H54 (cell line): ENCODE results near the gene ERC2.
A peak's percentile ranks its signal among the peaks of the same experiment; 100 is the strongest.

Source experiments
- DNase-seq: peaks from one replicate; pipeline ENCODE4 v3.0.0; 2011; ENCODE audit warnings: low spot score, mixed read lengths; ENCODE audit not compliant: insufficient read length
- FAIRE-seq: peaks from 3 replicates; lab custom pipeline; 2011; peaks lifted over from hg19 to GRCh38; lab: Jason Lieb, UNC
- POLR2A ChIP-seq: IDR thresholded peaks from 2 replicates; pipeline ENCODE4 v1.6.1; 2011; ENCODE audit warnings: low read depth, mild to moderate bottlenecking, low read length

Gene ERC2

DNA sequence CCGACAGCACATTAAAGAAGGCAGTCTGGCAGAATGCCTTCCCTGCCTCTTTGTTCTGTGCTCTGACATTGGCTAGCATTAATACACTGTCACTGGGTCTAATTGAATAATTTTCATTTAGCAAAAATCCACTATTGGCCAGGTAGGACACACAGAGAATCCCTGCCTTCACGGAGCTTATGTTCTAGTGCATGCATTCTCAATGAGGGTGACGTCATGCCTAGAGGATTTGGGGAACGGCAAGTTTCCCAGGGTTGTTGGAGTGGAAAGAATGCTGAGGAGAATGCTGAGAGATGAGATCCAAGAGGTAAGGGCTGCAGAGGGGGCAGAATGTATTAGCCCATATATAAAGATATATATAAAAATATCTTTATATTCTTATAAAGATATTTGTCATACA is 284.7 kb downstream of the ERC2 start:
- FAIRE-seq (no peak), DNase-seq (no peak)
- TF ChIP-seq POLR2A = no peak

DNA sequence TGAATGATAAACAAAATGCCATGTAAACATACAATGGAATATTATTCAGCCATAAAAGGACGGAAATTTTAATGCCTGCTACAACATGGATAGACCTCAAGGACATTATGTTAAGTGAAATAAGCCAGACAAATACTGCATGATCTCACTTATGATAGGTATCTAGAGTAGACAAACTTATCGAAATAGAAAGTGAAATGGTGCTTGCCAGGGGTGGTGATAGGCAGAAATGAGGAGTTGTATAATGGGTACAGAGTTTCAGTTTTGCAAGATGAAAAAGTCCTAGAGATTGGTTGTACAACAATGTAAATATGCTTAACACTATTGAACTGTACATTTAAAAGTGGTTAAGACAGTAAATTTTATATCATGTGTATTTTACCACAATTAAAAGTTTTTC is 287.8 kb downstream of the ERC2 start:
- no peak for TF ChIP-seq POLR2A
- no peak for FAIRE-seq
- DNase-seq = no peak

DNA sequence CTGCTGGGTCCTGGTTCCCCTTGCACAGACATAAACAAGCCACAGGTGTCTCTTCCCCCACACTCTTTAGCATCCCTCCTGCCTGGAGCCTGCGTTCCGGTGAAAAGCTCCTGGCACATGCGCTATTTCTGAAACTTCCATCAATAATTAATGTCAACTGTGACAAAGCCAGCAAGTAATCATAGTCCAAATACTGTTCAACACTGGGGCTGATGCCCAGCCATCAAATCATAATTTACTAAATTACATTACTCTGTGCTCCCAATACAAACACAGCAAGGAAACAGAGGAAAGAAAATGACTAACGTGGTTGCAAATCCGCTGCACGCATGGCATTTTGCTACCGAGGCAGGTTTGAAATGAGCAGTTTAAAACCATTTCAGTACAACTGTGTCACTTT is 294.7 kb downstream of the ERC2 start:
- FAIRE-seq (no peak), DNase-seq (no peak)
- TF ChIP-seq POLR2A = no peak

DNA sequence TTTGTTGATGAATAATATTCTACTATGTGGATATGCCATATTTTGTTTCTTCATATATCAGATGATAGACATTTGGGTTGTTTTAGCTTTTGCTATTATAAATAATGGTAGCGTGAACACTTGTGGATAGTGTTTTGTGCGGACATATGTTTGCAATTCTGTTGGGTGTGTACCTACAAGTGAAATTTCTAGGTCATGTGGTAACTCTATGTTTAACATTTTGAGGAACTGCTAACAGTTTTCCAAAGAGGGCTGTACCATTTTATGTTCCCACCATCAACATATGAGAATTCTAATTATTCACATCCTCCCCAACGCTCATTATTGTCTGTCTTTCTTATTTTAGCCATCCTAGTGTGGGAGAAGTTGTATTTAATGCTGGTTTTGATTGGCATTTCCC is 303.8 kb downstream of the ERC2 start:
- no peak for DNase-seq
- FAIRE-seq = no peak
- TF ChIP-seq POLR2A = no peak

DNA sequence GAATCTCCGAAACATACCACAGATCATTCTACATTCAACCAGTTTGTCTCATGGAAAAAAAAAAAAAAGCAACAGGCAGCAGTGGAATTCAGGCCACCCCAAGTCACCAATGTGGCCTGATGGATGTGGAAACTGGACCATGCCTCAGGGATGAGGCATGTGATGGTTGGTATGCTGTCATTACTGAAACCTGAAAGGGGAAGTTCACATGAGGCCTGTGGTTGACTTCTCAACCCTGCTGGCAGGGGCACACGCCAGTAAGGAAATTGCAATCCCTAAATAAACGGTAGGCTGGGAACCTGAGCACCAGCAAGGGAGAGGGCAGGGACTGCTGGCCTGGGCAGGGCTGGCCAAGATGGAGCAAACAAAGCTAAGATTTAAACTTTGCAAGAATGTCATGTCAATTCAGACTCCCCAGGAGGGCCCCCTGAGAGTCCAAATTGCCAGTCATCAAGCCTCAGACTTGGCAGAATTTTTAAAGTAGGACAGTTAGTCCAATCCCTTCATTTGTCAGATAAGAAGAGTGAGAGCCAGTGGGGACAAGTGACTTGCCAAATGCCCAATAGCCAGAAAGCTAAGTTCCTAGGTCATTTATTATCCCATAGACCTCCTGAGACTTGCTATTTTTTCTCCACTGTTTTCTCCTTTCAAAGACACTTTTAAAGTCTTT is 310.4 kb downstream of the ERC2 start:
- FAIRE-seq = peak; percentile 93
- no peak for TF ChIP-seq POLR2A
- peak; percentile 9 for DNase-seq

DNA sequence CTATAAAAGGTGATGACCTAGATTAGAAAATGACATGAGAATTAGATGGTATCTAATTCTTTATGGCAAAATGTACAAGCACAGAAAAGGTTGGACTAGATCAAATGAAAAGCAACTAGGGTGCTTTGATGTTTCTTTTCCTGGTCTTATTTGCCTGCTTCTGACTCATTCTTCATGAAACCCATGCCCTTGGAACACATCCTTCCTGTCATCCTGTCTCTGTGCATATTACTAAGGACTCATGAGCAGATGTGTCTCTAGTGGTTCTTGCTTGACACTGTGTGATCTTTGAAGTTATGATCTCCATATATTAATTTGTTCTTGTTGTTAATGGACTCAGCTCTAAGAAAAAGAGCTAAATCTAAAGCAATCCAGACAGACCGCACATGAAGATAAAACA is 314.0 kb downstream of the ERC2 start:
- no peak for TF ChIP-seq POLR2A
- DNase-seq (no peak), FAIRE-seq (no peak)

DNA sequence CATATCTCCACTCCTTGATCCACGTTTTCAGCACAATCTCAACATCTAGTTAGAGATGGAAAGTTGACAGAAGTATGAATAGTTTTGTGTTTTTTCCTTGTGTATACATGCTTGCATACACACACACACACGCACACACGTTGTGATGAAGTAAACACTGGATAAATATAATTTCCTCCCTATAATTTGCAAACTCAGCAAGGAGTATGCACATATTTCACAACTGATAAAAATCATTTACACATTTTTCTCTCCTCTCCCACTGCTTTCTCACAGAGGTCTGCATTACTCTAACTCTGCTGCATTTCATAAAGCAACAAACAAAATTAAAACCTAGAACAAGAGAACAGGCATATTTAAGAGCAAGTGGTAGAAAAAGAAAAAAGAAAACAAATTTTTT is 320.9 kb downstream of the ERC2 start:
- DNase-seq (no peak), FAIRE-seq (no peak)
- no peak for TF ChIP-seq POLR2A

DNA sequence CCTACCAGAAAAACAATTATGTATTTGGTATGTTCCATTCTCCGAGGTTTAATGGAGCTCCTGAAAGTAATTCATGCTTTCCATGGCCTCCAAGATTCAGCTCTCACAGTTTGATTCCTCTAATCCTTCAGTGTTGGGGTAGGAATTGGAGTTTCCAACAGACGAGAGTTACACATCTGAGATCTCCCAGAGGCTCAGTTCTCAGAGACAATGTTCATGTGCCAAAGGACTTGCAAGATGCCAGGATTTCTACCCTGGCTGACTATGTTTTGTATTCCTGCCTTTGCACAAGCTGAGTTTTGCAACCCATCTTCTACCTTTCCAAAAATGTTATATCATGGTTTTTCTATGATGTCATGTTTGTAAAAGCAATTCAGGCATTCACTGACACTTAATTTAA is 322.9 kb downstream of the ERC2 start:
- no peak for FAIRE-seq
- no peak for DNase-seq
- TF ChIP-seq POLR2A = no peak

DNA sequence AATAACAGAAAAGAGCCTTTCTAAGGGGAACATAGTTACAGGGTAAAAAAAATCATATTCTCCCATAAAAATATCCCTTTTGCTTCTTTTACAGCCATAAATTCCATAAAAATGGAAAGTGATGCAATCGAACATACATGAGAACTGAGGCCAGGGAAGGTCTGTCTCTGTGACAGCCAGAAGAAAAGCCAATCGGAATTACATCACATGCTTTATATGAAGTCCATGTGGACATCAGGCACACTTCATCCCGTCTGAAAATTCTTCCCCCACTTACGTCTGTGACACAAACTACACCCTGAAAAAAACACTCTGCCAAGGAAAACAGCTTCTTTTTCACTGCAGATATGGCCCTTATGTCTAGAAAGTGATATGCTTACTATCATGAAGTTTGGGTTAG is 323.5 kb downstream of the ERC2 start:
- no peak for FAIRE-seq
- TF ChIP-seq POLR2A = no peak

DNA sequence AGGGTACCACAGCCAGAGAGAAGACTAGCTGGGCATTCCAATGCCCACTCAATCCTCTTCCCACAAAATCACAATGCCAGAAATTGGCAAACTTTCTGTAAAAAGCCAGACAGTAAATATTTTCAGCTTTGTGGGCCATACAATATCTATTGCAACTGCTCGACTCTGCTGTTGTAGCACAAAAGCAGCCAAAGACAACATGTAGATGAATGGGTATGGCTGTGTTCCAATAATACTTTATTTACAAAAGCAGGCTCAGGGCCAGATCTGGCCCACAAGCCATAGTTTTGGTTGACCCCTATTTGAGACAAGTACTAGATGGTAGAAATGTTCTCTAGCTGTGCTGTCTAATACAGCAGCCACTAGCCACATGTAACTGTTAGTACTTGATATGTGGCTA is 330.9 kb downstream of the ERC2 start:
- no peak for DNase-seq
- TF ChIP-seq POLR2A = no peak
- FAIRE-seq = no peak

More for the DNA sequence above, 323.5 kb downstream of the ERC2 start:
- DNase-seq = no peak

DNA sequence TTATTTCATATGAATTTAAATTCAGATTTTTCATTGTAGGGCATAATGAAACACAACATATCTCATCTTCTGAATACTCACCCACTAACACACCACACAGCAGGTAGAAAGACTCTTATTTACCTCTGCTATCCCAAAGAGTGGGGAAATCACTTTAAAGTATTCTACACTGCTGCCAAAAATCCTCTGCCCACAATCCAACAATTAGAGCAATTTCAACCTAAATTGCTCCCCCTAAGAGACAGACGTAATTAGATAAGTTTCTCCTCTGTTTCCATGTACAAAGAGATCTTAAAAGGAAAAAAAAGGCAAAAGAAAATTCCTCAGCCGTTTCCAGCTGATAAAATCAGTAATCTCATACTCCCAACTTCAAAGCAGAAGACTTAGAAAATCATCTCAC is 331.8 kb downstream of the ERC2 start:
- no peak for DNase-seq
- TF ChIP-seq POLR2A = no peak
- no peak for FAIRE-seq

DNA sequence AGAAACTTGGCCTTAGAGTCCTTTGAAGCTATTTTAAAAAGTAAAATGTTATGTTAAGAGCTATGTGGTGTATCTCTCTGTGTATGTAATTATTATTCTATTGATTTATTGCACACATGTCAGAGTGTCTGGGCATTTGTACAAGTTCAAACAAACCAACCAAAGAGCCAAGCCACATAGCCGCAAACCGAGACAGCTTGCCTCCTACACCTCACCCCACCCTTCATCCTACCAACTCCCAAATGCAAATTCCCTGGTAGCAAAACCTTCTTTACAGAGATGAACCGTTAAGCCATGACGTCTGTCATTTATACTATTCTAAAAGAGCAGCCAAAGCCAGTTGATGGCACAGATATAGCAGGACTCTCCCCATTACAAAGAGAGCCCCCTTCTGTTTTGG is 332.3 kb downstream of the ERC2 start:
- FAIRE-seq (no peak), DNase-seq (no peak)
- TF ChIP-seq POLR2A = no peak

DNA sequence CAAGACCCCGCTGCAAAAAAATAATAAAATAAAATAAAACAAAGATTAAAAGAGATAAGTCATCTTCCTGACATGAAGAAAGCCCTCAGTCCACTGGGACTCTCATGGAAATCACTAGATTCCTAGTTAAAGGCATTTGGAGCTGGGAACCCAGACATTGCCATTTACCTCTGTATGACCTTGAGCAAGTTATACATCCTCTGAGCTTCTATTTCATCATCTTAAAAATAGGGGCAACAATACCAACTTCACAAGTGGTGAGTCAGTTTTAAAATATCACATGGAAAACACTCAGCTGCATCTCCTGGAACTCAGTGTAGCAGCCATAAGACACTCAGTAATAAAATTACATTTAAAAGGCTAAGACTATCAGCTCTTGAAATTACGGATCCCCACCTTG is 334.8 kb downstream of the ERC2 start:
- DNase-seq (peak; percentile 6), FAIRE-seq (peak; percentile 68)

DNA sequence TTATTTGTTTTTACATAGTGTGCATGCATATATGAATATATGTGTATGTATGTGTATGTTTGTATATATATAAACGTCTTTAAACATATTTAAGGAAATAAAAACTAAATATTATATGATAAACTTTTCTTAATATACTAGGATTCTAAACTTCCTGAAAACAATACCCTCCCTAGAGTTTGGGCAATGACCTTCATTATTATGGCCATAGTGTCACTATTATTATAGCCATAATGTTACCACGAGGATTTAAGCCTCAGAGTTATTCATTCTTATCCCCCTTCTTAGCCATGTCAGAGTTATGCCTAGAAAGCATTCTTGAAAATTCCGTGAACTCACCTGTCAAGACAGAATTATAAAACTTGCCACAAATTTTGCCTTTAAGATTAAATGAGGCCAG is 335.5 kb downstream of the ERC2 start:
- FAIRE-seq = no peak
- TF ChIP-seq POLR2A = no peak
- no peak for DNase-seq

More for the DNA sequence above, 334.8 kb downstream of the ERC2 start:
- TF ChIP-seq POLR2A = no peak

DNA sequence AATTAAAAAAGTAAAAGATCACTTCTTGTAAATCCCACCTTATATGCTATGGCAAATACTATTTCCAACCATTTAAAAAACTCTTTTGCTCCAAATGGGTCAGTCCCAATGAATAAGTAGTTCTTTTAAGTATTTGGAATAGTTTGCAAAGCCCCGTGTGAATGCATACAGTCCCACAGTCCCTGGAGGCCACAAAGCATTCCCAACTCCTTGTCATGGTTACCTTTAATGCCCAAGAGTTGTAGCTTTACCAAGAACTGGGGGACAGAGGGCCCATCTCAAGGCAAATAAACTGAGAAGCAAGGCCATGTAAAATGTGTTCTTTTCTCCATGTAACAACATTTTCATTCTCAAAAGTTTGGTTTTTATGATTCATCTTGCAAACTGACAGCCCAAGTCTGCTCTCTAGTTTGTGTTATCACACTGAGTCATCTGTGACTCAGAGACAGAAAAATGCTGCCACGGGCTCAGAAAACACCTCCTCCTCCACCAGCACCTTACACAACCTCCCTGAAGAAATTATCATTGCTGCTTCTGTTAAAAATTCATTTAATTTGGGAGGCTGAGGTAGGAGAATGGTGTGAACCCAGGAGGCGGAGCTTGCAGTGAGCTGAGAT is 336.2 kb downstream of the ERC2 start:
- FAIRE-seq = peak; percentile 99
- DNase-seq = peak; percentile 61
- TF ChIP-seq POLR2A = no peak
